NCI-H345 treated with DMSO at 0.1 percent for 48 hours (cell line): ENCODE data around the gene RAB26.
A peak's percentile ranks its signal among the peaks of the same experiment; 100 is the strongest.

Experiments used
- DNase-seq: peaks from one replicate; lab custom pipeline; 2025; ENCODE audit not compliant: unreplicated experiment; lab: John Stamatoyannopoulos, UW

Gene RAB26

GRCh38 chr16:2142942-2143877 is 5.2 kb upstream of the RAB26 start:
- no peak for DNase-seq

- DNase-seq = no peak
Observed at GRCh38 chr16:2143878-2144485, 4.4 kb upstream of the RAB26 start.

- no peak for DNase-seq
Observed at GRCh38 chr16:2145843-2146242, 2.6 kb upstream of the RAB26 start.

GRCh38 chr16:2147378-2147777 is 1.0 kb upstream of the RAB26 start:
- DNase-seq = no peak

- DNase-seq = no peak
Observed at GRCh38 chr16:2148714-2149629, 547 bp downstream of the RAB26 start.

GRCh38 chr16:2149630-2150417 is 1.4 kb downstream of the RAB26 start:
- DNase-seq = no peak

GRCh38 chr16:2150418-2151187 is 2.2 kb downstream of the RAB26 start:
- DNase-seq = peak; percentile 34

GRCh38 chr16:2151188-2152091 is 3.0 kb downstream of the RAB26 start:
- DNase-seq = no peak

- DNase-seq = no peak
Observed at GRCh38 chr16:2152695-2153506, 4.5 kb downstream of the RAB26 start.

GRCh38 chr16:2154533-2155090 is 6.2 kb downstream of the RAB26 start:
- no peak for DNase-seq

- peak; percentile 99 for DNase-seq
Observed at GRCh38 chr16:2155091-2155950, 6.9 kb downstream of the RAB26 start, which contains the start of gene TRAF7. Gene TRAF7, plus strand, starts transcription at chr16:2155782. Its CDS starts 8,139 bp downstream, at chr16:2163921.

GRCh38 chr16:2155977-2156848 is 7.8 kb downstream of the RAB26 start:
- DNase-seq = no peak

GRCh38 chr16:2156849-2157224 is 8.4 kb downstream of the RAB26 start:
- no peak for DNase-seq

GRCh38 chr16:2157480-2158261 is 9.2 kb downstream of the RAB26 start:
- no peak for DNase-seq

GRCh38 chr16:2158262-2158638 is 9.8 kb downstream of the RAB26 start:
- DNase-seq = no peak
